Activated CD8-positive, alpha-beta T cell treated with anti-CD3 and anti-CD28 coated beads, Interleukin-2, amount 10 ng/mL, durations not matched to agents 7 days and 5 days (primary cell): ENCODE results near the gene SCLY. TPM values are rescaled to one million over a fixed set of nuclear protein-coding genes. Genes with fewer than 3 reads are reported as not detected.

Source experiments
- ATAC-seq: fragments of 150-1000 bp; cut with Tn5 transposase; one replicate; pipeline ENCODE4 v1.10.0; 2021; ENCODE audit warnings: moderate library complexity
- CTCF ChIA-PET: fragments of 350-600 bp; sonication (Branson Sonifier 250); formaldehyde crosslinking; loops from one replicate; lab custom pipeline; 2021; ENCODE audit warnings: antibody characterized with exemption; lab: Charles Lee
- POLR2A ChIA-PET: fragments of 350-600 bp; sonication (Branson Sonifier 250); formaldehyde crosslinking; loops from one replicate; lab custom pipeline; 2021; ENCODE audit warnings: antibody characterized with exemption; lab: Charles Lee
- DNase-seq: peaks from one replicate; pipeline ENCODE4 v3.0.0-alpha.2; 2020
- H3K27ac Mint-ChIP-seq: one replicate; pipeline ENCODE4 v1.8.0; 2021; ENCODE audit warnings: mild to moderate bottlenecking, mixed read lengths
- H3K27me3 Mint-ChIP-seq: one replicate; pipeline ENCODE4 v1.8.0; 2021; ENCODE audit warnings: low read depth, mixed read lengths
- H3K36me3 Mint-ChIP-seq: one replicate; pipeline ENCODE4 v1.8.0; 2021; ENCODE audit warnings: low read depth, mixed read lengths
- H3K4me1 Mint-ChIP-seq: one replicate; pipeline ENCODE4 v1.8.0; 2021; ENCODE audit warnings: low read depth, mixed read lengths
- H3K4me3 Mint-ChIP-seq: one replicate; pipeline ENCODE4 v1.8.0; 2021; ENCODE audit warnings: mild to moderate bottlenecking, mixed read lengths
- H3K9me3 Mint-ChIP-seq: one replicate; pipeline ENCODE4 v1.8.0; 2022; ENCODE audit warnings: mixed read lengths; ENCODE audit not compliant: insufficient read depth
- total RNA-seq, 2 experiments: library from RNA; stranded (reverse); gene quantifications; one replicate each; pipeline ENCODE4 v1.2.3, GENCODE V29; 2021

Gene SCLY
- total RNA-seq, 2 experiments from 2014 or later = 34.1 to 40.4 TPM

DNA sequence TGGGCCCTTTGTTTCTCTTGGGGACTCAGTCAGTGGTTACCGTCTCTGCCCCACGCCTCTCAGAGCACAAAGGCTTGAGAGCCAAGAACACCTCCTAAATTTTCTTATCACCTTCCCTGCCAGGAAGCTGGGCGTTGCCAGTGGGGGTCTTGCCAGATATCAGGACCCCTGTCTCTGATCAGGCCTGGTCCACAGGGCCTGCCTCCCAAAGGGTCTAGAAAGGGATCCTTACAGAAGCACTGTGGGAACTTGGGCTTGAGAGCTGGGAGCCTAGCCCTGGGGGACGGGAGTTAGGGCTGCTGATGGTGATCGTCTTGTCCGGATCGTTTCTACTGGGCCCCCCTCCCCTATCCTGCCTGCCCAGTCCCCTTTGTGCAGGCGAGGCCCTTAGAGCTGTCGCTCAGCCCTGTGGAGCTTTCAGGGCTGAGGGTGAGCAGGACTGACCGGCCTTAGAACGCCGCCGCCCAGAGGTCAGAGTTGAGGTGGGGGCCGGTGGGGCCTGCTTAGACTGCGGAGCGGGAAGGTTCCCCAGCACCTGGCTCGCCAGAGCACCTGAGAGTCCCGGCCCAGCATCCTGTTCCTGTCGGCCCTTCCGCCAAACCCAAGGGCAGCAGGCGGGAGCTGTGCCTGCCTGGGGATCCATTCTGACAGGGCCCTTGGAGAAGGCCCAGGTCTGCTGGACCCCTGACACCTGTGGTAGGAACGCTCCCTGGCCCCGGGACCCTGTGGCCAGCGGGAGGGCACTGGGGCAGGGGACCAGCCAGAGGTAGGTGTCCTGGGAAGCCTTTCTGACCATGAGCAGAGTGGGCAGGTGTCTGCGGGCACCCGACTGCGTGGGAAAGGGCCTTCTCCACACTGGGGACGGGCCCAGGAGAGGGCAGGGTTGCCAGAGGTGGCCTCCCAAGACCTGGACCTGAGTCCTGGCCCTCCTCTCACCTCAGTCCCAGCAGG is 40.3 kb downstream of the SCLY start:
- no peak overlapping the region for H3K27ac Mint-ChIP-seq
- no peaks in the 10 kb centered on the region for H3K4me1 Mint-ChIP-seq
- H3K4me3 Mint-ChIP-seq = no peak overlapping the region
- H3K9me3 Mint-ChIP-seq = no peaks in the 10 kb centered on the region
- CTCF ChIA-PET = no interaction called here
- H3K27me3 Mint-ChIP-seq = no peaks in the 10 kb centered on the region
- no peak for ATAC-seq
- POLR2A ChIA-PET = no interaction called here
- H3K36me3 Mint-ChIP-seq = peaks cover 5% of the 10 kb centered on the region
- DNase-seq = no peak

GRCh38 chr2:238101891-238102841 is 41.4 kb downstream of the SCLY start:
- H3K4me1 Mint-ChIP-seq = no peaks in the 10 kb centered on the region
- no peaks in the 10 kb centered on the region for H3K27me3 Mint-ChIP-seq
- H3K9me3 Mint-ChIP-seq = no peaks in the 10 kb centered on the region
- ChIA-PET CTCF (no interaction called here), POLR2A (no interaction called here)
- no peak overlapping the region for H3K27ac Mint-ChIP-seq
- H3K4me3 Mint-ChIP-seq = no peak overlapping the region
- ATAC-seq = no peak
- no peak for DNase-seq
- H3K36me3 Mint-ChIP-seq = peaks cover 5% of the 10 kb centered on the region

DNA sequence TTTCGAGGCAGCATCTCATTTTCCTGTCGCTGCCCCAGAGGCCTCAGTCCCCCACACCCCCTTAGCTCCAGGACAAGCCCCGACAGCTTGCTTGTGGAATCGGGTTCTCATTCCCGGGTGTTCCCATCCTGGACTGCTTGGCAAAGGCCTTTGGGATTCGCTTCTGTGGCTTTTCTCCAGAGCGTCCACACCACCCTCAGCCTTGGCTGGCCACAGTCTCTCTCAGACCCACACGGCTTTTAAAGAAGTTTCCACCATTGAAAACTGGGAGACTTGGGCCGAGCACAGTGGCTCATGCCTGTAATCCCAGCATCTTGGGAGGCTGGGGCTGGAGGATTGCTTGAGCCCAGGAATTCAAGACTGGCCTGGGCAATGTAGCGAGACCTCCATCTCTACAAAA is 42.1 kb downstream of the SCLY start:
- H3K27ac Mint-ChIP-seq = no peak overlapping the region
- no peak for ATAC-seq
- H3K27me3 Mint-ChIP-seq = no peaks in the 10 kb centered on the region
- peaks cover 5% of the 10 kb centered on the region for H3K36me3 Mint-ChIP-seq
- no peaks in the 10 kb centered on the region for H3K9me3 Mint-ChIP-seq
- no peak overlapping the region for H3K4me3 Mint-ChIP-seq
- peaks cover 6% of the 10 kb centered on the region for H3K4me1 Mint-ChIP-seq
- POLR2A ChIA-PET = no interaction called here
- CTCF ChIA-PET = no interaction called here
- no peak for DNase-seq

GRCh38 chr2:238103465-238104225 is 42.8 kb downstream of the SCLY start:
- no peak for DNase-seq

DNA sequence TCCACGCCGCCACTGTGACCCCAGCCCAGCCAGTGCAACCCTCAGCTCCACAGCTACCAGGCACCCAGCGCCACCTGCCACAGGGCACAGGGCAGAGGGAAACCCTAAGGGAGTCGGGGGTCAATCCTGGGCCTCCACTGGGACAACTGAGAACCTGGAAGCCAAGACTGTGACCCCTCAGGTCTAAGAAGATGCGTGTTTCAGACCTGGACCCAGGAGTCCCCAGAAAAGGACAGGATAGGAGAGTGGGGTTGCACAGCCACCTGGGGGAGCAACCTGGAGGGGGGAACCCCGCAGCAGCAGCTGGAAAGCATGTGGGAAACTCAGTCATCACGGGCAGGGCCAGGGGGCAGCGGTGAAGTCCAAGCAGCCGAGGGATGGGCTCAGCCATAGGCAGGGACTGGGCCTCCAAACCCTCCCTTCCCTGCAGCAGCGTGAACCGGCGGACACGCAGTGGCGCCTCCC is 43.5 kb downstream of the SCLY start:
- no peak for ATAC-seq
- Mint-ChIP-seq H3K36me3 (peaks cover under 1% of the 10 kb centered on the region), H3K4me3 (no peak overlapping the region), H3K9me3 (no peaks in the 10 kb centered on the region), H3K27me3 (no peaks in the 10 kb centered on the region), H3K27ac (no peak overlapping the region), H3K4me1 (peaks cover 18% of the 10 kb centered on the region)
- ChIA-PET POLR2A (no interaction called here), CTCF (no interaction called here)
- DNase-seq = no peak

More at GRCh38 chr2:238103465-238104225, 42.8 kb downstream of the SCLY start:
- POLR2A ChIA-PET = no interaction called here
- peaks cover 5% of the 10 kb centered on the region for H3K36me3 Mint-ChIP-seq
- no peaks in the 10 kb centered on the region for H3K27me3 Mint-ChIP-seq
- H3K9me3 Mint-ChIP-seq = no peaks in the 10 kb centered on the region
- no peak overlapping the region for H3K4me3 Mint-ChIP-seq
- H3K4me1 Mint-ChIP-seq = peaks cover 12% of the 10 kb centered on the region
- ATAC-seq = no peak
- H3K27ac Mint-ChIP-seq = no peak overlapping the region
- CTCF ChIA-PET = no interaction called here

- Mint-ChIP-seq H3K4me3 (no peak overlapping the region), H3K27me3 (no peaks in the 10 kb centered on the region), H3K36me3 (no peaks in the 10 kb centered on the region), H3K4me1 (peaks cover 22% of the 10 kb centered on the region), H3K27ac (no peak overlapping the region), H3K9me3 (no peaks in the 10 kb centered on the region)
- ATAC-seq = no peak
- ChIA-PET CTCF (no interaction called here), POLR2A (no interaction called here)
- DNase-seq = no peak
Measured at GRCh38 chr2:238104691-238105371, 44.0 kb downstream of the SCLY start.

DNA sequence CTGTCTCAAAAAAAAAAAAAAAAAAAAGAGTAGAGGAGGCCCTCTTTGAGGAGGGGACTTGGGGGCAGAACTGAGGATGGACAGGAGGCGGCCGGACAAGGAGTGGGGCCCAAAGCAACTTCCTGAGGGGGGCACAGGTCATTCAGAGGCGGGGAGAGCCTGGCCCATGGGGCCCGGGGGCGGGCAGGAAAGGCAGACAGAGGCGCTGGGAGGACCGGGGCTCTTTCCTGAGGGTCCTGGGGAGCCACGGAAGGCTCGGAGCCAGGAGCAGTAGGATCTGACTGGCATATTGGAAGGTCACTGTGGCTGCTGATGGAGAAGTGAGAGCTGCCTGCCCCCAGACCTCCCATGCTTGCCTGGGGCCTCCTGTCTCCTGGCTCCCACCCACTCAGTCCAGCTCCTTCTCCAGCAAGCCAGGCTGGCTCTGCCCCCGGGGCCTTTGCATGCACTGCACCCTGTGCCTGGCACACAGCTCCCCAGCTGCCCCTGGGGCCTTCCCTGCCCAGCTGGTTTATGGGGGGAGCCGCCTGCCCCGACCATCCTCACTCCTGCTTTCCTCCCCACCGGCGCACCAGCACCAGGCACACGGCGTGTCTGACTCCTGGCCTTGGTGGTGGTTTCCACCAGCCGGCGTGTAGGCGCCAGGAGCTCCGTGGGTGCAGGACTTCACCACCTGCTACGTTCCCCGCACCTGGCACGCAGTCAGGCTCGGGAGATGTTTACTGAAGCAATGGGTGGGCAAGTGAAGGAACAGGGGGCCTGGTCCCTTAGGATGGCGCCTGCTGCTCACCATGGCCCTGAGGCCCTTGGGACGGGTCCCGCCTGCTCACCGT is 44.9 kb downstream of the SCLY start:
- Mint-ChIP-seq H3K9me3 (no peaks in the 10 kb centered on the region), H3K4me3 (no peak overlapping the region), H3K27ac (no peak overlapping the region), H3K4me1 (peaks cover 22% of the 10 kb centered on the region), H3K27me3 (no peaks in the 10 kb centered on the region), H3K36me3 (no peaks in the 10 kb centered on the region)
- no peak for DNase-seq
- ChIA-PET CTCF (no interaction called here), POLR2A (no interaction called here)
- ATAC-seq = no peak

DNA sequence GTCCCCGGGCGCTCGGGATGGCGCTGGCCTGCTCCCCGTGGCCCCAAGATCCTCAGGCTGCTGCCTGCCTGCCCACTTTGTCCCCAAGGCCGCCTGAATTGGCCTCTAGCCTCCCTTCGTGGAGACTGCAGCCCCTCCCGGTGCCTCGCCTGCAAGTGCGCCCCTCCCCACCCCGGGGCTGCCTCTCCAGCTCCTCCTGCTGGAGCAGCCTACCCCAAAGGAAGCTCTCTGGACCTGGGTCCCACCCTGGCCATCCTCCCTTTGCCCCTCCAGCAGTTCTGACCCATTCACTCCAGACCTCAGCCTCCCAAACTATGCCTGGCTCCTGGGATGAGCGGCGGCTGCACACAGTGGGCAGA is 45.5 kb downstream of the SCLY start:
- no peaks in the 10 kb centered on the region for H3K36me3 Mint-ChIP-seq
- H3K4me1 Mint-ChIP-seq = peaks cover 22% of the 10 kb centered on the region
- ATAC-seq (no peak), DNase-seq (no peak)
- no peaks in the 10 kb centered on the region for H3K9me3 Mint-ChIP-seq
- H3K4me3 Mint-ChIP-seq = no peak overlapping the region
- H3K27ac Mint-ChIP-seq = no peak overlapping the region
- H3K27me3 Mint-ChIP-seq = no peaks in the 10 kb centered on the region
- POLR2A ChIA-PET = no interaction called here
- CTCF ChIA-PET = no interaction called here

DNA sequence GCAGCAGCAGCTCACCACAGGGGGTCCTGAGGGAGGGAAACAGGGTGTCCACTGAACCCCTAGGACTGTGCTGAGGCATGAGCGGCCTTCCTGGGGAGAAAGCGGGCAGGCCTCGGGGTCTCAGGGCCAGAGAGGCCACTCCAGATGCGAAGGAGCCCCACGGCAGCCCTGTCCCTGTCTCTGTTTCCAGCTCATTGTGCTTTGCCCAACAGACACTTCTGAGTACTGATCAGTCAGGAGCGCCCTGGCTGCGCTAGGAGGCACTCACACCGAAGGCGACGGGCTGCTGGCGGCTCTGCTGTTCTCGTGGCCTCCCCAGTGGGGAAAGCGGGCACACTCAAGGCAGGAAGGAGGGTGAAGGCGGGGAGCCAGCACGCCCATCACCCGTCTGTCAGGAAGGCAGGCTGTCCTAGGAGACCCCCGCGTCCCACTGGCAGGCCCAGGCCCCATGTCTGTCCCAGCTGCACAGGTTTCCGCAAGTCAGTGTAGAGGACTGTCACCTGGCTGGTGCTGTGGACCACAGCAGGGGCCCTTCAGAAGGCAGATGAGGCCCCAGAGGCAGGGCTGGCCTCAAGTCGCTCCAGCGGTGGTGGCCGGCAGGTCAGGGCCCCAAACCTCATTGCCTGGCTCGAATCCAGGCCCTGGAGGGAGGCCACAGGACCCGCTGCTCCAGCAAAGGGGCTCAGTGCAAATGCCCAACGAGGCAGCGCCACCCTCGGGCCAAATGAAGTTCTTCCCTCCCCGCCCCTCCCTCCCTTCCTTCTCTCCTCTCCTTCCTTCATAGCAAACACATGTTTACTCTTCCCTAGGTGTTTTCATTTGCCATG is 46.1 kb downstream of the SCLY start:
- Mint-ChIP-seq H3K27me3 (no peaks in the 10 kb centered on the region), H3K4me3 (no peak overlapping the region), H3K4me1 (peaks cover 22% of the 10 kb centered on the region), H3K36me3 (no peaks in the 10 kb centered on the region), H3K27ac (no peak overlapping the region), H3K9me3 (peaks cover 2% of the 10 kb centered on the region)
- POLR2A ChIA-PET = no interaction called here
- no peak for ATAC-seq
- CTCF ChIA-PET = no interaction called here
- no peak for DNase-seq
